ENCODE measurements around the gene SLC7A14. TPM values are rescaled to one million over a fixed set of nuclear protein-coding genes. Genes with fewer than 3 reads are reported as not detected.

SLC7A14 gene
- total RNA-seq, 2 experiments from 2014 or later, result not detected

DNA sequence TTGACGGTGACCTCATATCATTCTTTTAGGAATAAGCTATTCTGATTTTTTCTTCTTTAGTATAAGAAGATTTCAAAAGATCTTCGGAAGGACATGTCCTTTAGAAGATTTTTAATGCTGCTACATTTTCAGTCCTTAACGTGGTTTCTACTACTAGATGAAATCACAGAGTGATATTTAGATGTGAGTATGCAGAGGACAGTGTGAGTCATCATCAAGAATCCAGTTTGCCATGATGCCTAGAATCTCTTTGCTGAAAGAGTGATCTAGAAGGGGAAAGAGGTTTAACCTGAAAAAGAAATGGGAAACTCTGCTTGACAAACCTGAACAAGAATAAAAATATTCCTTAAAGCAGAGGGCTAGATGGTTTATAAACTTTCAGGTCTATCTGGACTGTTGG, 43.2 kb downstream of the SLC7A14 start:
- ChIA-PET POLR2A (no interaction called here), CTCF (no interaction called here)
- H3K4me1 Mint-ChIP-seq, result no peaks in the 10 kb centered on the region
- peaks cover 21% of the 10 kb centered on the region for H3K27me3 Mint-ChIP-seq
- H3K36me3 Mint-ChIP-seq (ENCODE audit: low read depth), result no peaks in the 10 kb centered on the region
- no peak for DNase-seq
- no peaks in the 10 kb centered on the region for H3K9me3 Mint-ChIP-seq
- H3K4me3 Mint-ChIP-seq, result no peak overlapping the region
- H3K27ac Mint-ChIP-seq, result no peak overlapping the region

DNA sequence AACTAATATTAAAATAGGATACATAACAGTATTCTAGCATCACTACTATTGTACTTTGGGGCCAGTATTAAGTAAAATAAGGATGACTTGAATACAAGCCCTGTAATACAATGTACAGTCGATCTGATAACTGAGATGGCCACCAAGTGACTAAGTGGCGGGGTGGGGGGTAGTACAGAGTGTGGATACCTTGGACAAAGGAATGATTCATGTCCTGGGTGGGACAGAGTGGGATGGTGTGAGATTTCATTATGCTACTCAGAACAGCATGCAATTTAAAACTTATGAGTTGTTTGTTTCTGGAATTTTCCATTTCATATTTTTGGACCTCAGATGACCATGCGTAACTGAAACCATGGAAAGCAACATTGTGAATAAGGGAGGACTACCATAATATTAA, 46.0 kb downstream of the SLC7A14 start:
- peaks cover 17% of the 10 kb centered on the region for H3K27me3 Mint-ChIP-seq
- H3K4me3 Mint-ChIP-seq, result no peak overlapping the region
- no peaks in the 10 kb centered on the region for H3K4me1 Mint-ChIP-seq
- H3K36me3 Mint-ChIP-seq (ENCODE audit: low read depth), result no peaks in the 10 kb centered on the region
- POLR2A ChIA-PET, result no interaction called here
- CTCF ChIA-PET, result interaction anchor here (0.7 kb wide), 1 partner anchor 69 kb away, joined by 3 read pairs; no protein-coding TSS in a partner anchor
- H3K27ac Mint-ChIP-seq, result no peak overlapping the region
- H3K9me3 Mint-ChIP-seq, result no peaks in the 10 kb centered on the region
- no peak for DNase-seq

DNA sequence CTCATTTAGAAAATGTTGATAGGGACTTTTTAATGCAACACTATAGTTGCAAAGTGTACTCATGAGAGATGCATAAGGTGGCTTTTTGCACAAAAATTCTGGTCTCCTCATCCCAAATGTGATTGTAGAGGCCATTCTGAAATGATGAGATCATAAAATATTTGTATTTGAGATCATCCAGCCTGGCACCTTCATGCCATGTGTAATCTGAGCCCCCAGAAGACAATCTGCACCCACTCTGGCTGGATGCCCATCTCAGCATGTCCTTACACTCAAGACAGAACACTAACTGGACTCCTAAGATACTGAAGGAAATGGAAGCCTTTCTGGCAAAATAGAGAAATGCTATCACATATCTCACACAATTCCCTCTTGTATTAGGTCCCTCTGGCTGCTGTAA, 49.2 kb downstream of the SLC7A14 start:
- POLR2A ChIA-PET, result no interaction called here
- no peak overlapping the region for H3K27ac Mint-ChIP-seq
- no peak for DNase-seq
- no peaks in the 10 kb centered on the region for H3K9me3 Mint-ChIP-seq
- no peaks in the 10 kb centered on the region for H3K4me1 Mint-ChIP-seq
- H3K4me3 Mint-ChIP-seq, result no peak overlapping the region
- H3K27me3 Mint-ChIP-seq, result peaks cover 19% of the 10 kb centered on the region
- CTCF ChIA-PET, result no interaction called here
- no peaks in the 10 kb centered on the region for H3K36me3 Mint-ChIP-seq (ENCODE audit: low read depth)

DNA sequence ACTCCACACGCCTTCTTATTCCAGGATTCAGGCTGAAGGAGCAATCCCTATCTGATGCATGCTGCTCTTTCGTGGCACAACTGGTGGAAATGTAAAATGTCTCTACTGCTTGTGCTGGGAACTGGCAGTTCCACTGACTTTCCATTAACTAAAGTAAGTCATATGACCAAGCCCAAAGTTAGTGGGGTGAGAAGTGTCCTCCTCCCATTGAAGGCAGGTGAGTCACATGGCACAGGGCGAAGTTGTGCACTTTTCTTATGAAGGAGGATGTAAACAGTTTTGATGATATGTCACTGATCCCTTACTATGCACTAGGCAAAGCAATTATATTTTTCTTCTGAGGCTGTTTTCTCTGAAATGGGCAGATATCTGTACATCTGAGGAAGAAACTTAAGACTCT, 51.6 kb downstream of the SLC7A14 start:
- Mint-ChIP-seq H3K36me3 (ENCODE audit: low read depth) (no peaks in the 10 kb centered on the region), H3K9me3 (no peaks in the 10 kb centered on the region)
- CTCF ChIA-PET, result no interaction called here

DNA sequence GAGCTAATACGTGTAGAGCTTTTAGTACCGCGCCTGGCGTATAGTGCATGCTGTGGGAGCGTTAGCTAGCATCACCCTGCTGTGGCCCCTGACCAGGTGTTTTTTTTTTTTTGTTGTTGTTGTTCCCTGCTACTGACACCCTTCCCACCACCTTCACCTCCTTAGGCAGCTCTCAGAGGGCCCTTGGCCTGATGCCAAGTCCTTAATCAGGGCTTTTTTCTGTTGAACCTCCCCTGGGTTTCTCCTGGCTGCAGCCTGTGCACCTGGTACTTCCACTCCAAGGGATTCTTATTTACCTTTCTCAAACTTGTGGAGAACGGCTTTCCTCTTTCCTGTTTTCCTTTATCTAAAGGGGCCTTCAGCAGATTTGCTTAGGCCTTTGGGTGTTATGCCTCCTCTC, 53.3 kb downstream of the SLC7A14 start:
- Mint-ChIP-seq H3K4me3 (no peak overlapping the region), H3K9me3 (no peaks in the 10 kb centered on the region), H3K36me3 (ENCODE audit: low read depth) (no peaks in the 10 kb centered on the region), H3K4me1 (no peaks in the 10 kb centered on the region), H3K27me3 (peaks cover 7% of the 10 kb centered on the region), H3K27ac (no peak overlapping the region)
- CTCF ChIA-PET, result no interaction called here
- POLR2A ChIA-PET, result no interaction called here
- no peak for DNase-seq

More for the DNA sequence above, 51.6 kb downstream of the SLC7A14 start:
- no peak for DNase-seq
- H3K27ac Mint-ChIP-seq, result no peak overlapping the region
- POLR2A ChIA-PET, result no interaction called here
- H3K4me1 Mint-ChIP-seq, result no peaks in the 10 kb centered on the region
- H3K27me3 Mint-ChIP-seq, result peaks cover 14% of the 10 kb centered on the region
- H3K4me3 Mint-ChIP-seq, result no peak overlapping the region

DNA sequence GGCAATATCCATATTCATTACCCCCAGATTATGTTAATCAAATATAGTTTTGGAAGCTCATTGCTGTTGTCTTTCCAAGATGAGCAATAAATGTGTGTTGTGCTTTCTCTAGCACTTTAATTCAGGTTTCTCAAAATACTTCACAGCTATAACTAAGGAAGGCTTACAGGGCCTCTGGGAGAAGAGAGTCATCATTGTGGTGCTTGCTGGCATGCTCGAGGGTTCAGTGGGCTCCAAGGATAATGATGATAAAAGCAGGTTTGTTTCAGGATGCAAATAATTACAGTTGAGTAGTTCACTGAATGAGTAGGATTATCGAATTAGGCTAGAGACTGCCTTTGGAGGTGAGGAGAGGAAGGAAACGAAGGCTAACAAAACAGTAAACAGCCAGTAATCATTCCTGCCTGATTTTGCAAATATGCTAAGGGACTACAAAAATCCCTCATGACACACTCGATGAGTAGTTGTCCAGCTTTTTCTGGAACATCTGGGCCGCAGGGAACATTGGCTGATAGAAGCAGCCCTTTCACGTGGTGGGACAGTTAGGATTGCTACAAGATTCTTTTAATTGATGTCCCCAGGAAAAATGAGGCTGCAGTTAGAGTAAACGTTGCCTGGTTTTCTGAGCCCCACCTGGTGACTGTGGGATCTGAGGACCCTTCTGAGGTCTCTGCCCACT, 54.1 kb downstream of the SLC7A14 start:
- H3K27me3 Mint-ChIP-seq, result peaks cover 4% of the 10 kb centered on the region
- H3K9me3 Mint-ChIP-seq, result no peaks in the 10 kb centered on the region
- ChIA-PET CTCF (no interaction called here), POLR2A (no interaction called here)
- no peaks in the 10 kb centered on the region for H3K36me3 Mint-ChIP-seq (ENCODE audit: low read depth)
- no peak for DNase-seq
- H3K27ac Mint-ChIP-seq, result no peak overlapping the region
- H3K4me3 Mint-ChIP-seq, result no peak overlapping the region
- H3K4me1 Mint-ChIP-seq, result no peaks in the 10 kb centered on the region

DNA sequence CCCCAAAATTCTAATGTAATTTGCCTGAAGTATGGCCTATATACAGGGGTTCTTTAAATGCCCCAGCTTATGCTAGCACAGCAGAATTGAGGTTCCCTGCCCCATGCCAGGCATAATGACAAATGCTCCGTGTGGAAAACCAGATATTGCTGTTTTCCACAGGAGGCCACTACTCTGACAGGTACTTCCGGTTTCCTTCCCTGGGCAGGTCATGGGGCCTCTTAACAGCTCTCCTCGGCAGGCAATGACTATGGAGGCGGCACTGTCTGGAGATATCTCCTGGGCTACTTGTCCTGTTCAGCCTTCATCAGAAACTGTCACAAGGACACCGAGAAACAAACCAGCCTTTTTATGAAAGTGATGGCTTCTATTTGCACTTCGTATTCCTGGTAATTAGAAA, 54.8 kb downstream of the SLC7A14 start:
- H3K27ac Mint-ChIP-seq, result no peak overlapping the region
- DNase-seq, result no peak
- H3K4me3 Mint-ChIP-seq, result no peak overlapping the region
- CTCF ChIA-PET, result no interaction called here
- H3K36me3 Mint-ChIP-seq (ENCODE audit: low read depth), result no peaks in the 10 kb centered on the region
- POLR2A ChIA-PET, result no interaction called here
- peaks cover 4% of the 10 kb centered on the region for H3K27me3 Mint-ChIP-seq
- H3K9me3 Mint-ChIP-seq, result no peaks in the 10 kb centered on the region
- no peaks in the 10 kb centered on the region for H3K4me1 Mint-ChIP-seq

DNA sequence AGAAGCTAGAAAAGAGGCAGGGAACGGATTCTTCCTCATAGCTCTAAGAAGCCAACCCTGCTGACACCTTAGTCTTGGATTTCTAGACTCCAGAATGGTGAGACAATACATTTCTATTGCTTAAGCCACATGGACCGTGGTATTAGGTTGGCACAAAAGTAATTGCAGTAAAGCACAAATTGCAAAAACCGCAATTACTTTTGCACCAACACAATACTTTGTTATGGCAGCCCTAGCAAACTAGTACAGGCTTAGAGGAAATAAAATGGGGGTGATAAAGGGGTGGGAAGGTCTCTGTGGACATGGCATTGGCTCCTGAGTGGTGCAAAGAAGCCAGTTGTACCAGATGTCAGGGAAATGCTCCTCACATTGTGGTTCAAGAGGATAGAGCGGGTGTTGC, 56.0 kb downstream of the SLC7A14 start:
- ChIA-PET CTCF (no interaction called here), POLR2A (no interaction called here)
- Mint-ChIP-seq H3K4me1 (no peaks in the 10 kb centered on the region), H3K9me3 (no peaks in the 10 kb centered on the region), H3K4me3 (no peak overlapping the region), H3K27ac (no peak overlapping the region), H3K27me3 (peaks cover 4% of the 10 kb centered on the region), H3K36me3 (ENCODE audit: low read depth) (no peaks in the 10 kb centered on the region)
- no peak for DNase-seq

DNA sequence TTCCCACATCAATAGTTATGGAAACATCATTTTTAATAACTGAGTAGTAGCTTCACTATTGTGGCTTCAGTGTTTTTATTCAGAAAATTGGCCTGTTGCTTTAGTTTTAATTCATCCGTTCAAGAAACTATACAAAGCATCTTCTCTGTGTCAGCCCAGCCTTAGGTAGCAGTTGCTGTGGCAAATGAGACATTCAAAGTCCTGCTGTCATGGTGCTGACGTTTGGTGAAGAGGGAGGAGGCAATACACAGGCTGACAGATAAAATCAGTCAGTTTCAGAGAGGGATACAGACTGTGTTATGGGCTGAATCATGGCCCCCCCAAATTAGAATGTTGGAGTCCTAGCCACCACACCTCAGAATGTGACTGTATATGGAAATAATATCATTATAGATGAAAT, 56.5 kb downstream of the SLC7A14 start:
- H3K9me3 Mint-ChIP-seq, result no peaks in the 10 kb centered on the region
- H3K27me3 Mint-ChIP-seq, result peaks cover 4% of the 10 kb centered on the region
- ChIA-PET CTCF (no interaction called here), POLR2A (no interaction called here)
- H3K27ac Mint-ChIP-seq, result no peak overlapping the region
- DNase-seq, result no peak
- H3K4me1 Mint-ChIP-seq, result no peaks in the 10 kb centered on the region
- H3K4me3 Mint-ChIP-seq, result no peak overlapping the region
- H3K36me3 Mint-ChIP-seq (ENCODE audit: low read depth), result no peaks in the 10 kb centered on the region

DNA sequence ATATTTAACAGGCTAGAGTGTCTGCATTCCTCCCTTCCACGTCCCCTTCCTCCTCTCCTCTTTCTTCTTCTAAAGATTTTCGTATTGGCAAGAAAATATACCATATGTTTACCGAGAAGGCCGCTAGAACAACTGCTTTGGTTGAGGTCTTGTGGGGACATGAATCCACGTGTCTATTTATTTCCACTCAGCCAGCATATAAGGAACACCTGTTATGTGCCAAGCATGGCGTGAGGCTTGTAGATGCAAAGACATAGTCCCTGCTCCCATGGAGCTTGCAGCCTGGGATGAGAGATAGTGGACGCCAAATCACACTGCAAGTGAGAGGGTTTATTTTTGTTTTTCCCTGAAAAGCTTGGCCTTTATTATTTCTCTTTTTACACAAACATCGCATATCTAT, 57.1 kb downstream of the SLC7A14 start:
- Mint-ChIP-seq H3K36me3 (ENCODE audit: low read depth) (no peaks in the 10 kb centered on the region), H3K4me1 (no peaks in the 10 kb centered on the region)
- CTCF ChIA-PET, result no interaction called here

DNA sequence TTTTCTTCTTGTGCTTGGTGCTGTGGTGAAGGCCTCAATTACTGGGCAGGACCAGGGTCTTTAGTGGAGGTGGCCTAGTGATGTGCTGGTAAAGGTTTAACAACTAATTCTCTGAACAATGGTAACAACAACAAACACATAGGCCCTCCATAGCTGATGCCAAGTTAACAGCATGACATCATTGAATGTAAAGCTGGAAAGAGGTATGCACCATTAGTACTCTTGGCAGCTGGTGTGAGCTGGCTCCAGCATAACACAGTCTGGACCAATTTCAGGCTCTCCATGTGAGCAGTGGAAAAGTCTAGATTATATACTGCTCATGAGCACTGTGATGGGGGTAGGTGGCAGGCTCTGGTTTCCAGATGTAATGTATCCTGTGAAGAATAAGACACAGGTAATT, 61.8 kb downstream of the SLC7A14 start:
- Mint-ChIP-seq H3K4me3 (no peak overlapping the region), H3K4me1 (no peaks in the 10 kb centered on the region), H3K27me3 (peaks cover 5% of the 10 kb centered on the region), H3K36me3 (ENCODE audit: low read depth) (no peaks in the 10 kb centered on the region), H3K27ac (no peak overlapping the region), H3K9me3 (no peaks in the 10 kb centered on the region)
- no peak for DNase-seq
- ChIA-PET CTCF (no interaction called here), POLR2A (no interaction called here)

More for the DNA sequence above, 57.1 kb downstream of the SLC7A14 start:
- DNase-seq, result no peak
- H3K27me3 Mint-ChIP-seq, result no peaks in the 10 kb centered on the region
- no peak overlapping the region for H3K27ac Mint-ChIP-seq
- POLR2A ChIA-PET, result no interaction called here
- H3K4me3 Mint-ChIP-seq, result no peak overlapping the region
- H3K9me3 Mint-ChIP-seq, result no peaks in the 10 kb centered on the region

DNA sequence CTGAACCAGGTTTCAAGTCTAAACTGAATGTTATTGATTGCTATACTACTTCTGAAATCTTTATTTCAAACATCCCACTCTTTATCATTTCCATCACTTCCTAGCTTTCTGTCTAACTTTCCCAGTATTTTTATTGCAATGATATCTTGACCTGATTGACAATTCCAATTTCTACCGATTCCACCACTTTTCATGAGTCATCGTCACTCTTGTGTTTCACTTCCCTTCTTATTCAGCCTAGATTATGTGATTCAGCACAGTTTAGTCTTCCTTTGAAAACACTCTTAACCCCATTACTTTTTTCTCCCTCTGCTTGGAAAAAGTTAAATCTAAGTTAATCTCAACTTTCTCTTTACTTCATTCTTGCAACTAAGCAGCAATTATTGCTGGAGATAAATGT, 62.6 kb downstream of the SLC7A14 start:
- no peaks in the 10 kb centered on the region for H3K4me1 Mint-ChIP-seq
- DNase-seq, result no peak
- CTCF ChIA-PET, result no interaction called here
- H3K9me3 Mint-ChIP-seq, result no peaks in the 10 kb centered on the region
- H3K36me3 Mint-ChIP-seq (ENCODE audit: low read depth), result no peaks in the 10 kb centered on the region
- no peak overlapping the region for H3K4me3 Mint-ChIP-seq
- H3K27me3 Mint-ChIP-seq, result peaks cover 10% of the 10 kb centered on the region
- no peak overlapping the region for H3K27ac Mint-ChIP-seq
- POLR2A ChIA-PET, result interaction anchor here (0.7 kb wide), 1 partner anchor 1292 kb away, joined by 3 read pairs; no protein-coding TSS in a partner anchor

DNA sequence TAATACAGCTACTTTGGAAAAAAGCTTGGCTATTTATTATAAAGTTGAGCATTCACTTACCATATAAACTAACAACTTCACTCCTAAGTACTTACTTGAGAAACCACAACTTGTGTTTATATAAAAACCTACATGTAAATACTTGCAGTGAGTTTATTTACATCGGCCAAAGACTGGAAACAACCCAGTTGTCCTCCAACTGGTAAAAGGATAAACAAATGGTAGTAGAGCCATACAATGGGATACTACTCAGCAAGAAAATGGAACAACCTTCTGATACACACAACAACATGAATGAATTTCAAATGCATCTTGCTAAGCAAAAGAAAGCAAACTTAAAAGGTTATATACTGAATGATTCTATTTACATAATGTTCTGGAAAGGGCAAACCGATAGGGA, 63.7 kb downstream of the SLC7A14 start:
- Mint-ChIP-seq H3K9me3 (no peaks in the 10 kb centered on the region), H3K4me3 (no peak overlapping the region), H3K36me3 (ENCODE audit: low read depth) (no peaks in the 10 kb centered on the region), H3K4me1 (no peaks in the 10 kb centered on the region), H3K27ac (no peak overlapping the region), H3K27me3 (peaks cover 12% of the 10 kb centered on the region)
- ChIA-PET CTCF (no interaction called here), POLR2A (no interaction called here)
- no peak for DNase-seq

DNA sequence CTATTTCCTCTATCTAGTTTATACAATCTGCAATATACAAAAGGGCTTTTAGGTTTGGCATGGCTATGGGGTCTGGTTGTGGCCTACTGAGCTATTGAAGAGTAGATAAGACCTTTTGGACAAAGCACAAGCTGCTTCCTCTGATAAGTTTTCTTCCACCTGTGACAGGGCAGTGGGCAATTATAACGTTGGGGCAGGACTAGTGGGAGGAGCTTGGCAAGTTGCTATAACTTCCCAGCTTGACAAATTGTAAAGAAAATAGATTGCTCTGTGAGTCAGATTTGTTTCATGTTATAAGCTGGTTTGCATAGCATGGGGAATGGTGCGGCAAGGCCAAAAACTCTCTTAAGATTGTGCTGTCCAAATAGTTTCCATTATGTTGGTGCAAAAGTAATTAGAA, 64.9 kb downstream of the SLC7A14 start:
- Mint-ChIP-seq H3K9me3 (no peaks in the 10 kb centered on the region), H3K36me3 (ENCODE audit: low read depth) (no peaks in the 10 kb centered on the region), H3K4me1 (no peaks in the 10 kb centered on the region), H3K4me3 (no peak overlapping the region), H3K27ac (no peak overlapping the region), H3K27me3 (peaks cover 15% of the 10 kb centered on the region)
- ChIA-PET CTCF (interaction anchor here (0.7 kb wide), 1 partner anchor 541 kb away, joined by 3 read pairs; no protein-coding TSS in a partner anchor), POLR2A (no interaction called here)
- DNase-seq, result no peak
